HTR-8/SVneo (cell line): ENCODE measurements around the gene ZNF536.
"Not testable (repeated sequence)": the region's sequence is repeated elsewhere in the genome, so short reads cannot be mapped to it uniquely, and the experiment has no call there.

Experiments
- DNase-seq: peaks from one replicate; pipeline ENCODE4 v3.0.0; 2011; ENCODE audit warnings: low spot score, mixed read lengths; ENCODE audit not compliant: insufficient read length
- FAIRE-seq: peaks from 2 replicates; lab custom pipeline; 2011; peaks lifted over from hg19 to GRCh38; lab: Jason Lieb, UNC

The ZNF536 gene

GRCh38 chr19:30385666-30386065 lies 13.5 kb downstream of the ZNF536 start:
- no peak for DNase-seq
- no peak for FAIRE-seq

- FAIRE-seq = no peak
- no peak for DNase-seq
Observed at GRCh38 chr19:30386551-30387143, 14.5 kb downstream of the ZNF536 start.

GRCh38 chr19:30387311-30388115 lies 15.3 kb downstream of the ZNF536 start:
- FAIRE-seq (no peak), DNase-seq (no peak)

- FAIRE-seq (no peak), DNase-seq (no peak)
Observed at GRCh38 chr19:30388327-30388726, 16.1 kb downstream of the ZNF536 start.

- DNase-seq (no peak), FAIRE-seq (no peak)
Observed at GRCh38 chr19:30388819-30389218, 16.6 kb downstream of the ZNF536 start.

- DNase-seq = no peak
- no peak for FAIRE-seq
Observed at GRCh38 chr19:30390356-30390988, 18.3 kb downstream of the ZNF536 start.

GRCh38 chr19:30391052-30391451 lies 18.9 kb downstream of the ZNF536 start:
- FAIRE-seq = no peak
- DNase-seq = no peak

GRCh38 chr19:30391554-30392551 lies 19.7 kb downstream of the ZNF536 start:
- FAIRE-seq = no peak
- no peak for DNase-seq

- no peak for DNase-seq
- FAIRE-seq = no peak
Observed at GRCh38 chr19:30393046-30393445, 20.9 kb downstream of the ZNF536 start.

GRCh38 chr19:30393729-30394480 lies 21.7 kb downstream of the ZNF536 start:
- DNase-seq (no peak), FAIRE-seq (no peak)

- DNase-seq = no peak
- no peak for FAIRE-seq
Observed at GRCh38 chr19:30394481-30395151, 22.4 kb downstream of the ZNF536 start.

GRCh38 chr19:30395283-30395682 lies 23.1 kb downstream of the ZNF536 start:
- FAIRE-seq = no peak
- DNase-seq = no peak

GRCh38 chr19:30398539-30398938 lies 26.4 kb downstream of the ZNF536 start:
- not testable (repeated sequence) for FAIRE-seq, DNase-seq

GRCh38 chr19:30401956-30402355 lies 29.8 kb downstream of the ZNF536 start:
- no peak for FAIRE-seq

GRCh38 chr19:30402436-30403202 lies 30.4 kb downstream of the ZNF536 start:
- DNase-seq (no peak), FAIRE-seq (no peak)

More at GRCh38 chr19:30401956-30402355, 29.8 kb downstream of the ZNF536 start:
- no peak for DNase-seq

GRCh38 chr19:30403203-30403985 lies 31.2 kb downstream of the ZNF536 start:
- FAIRE-seq (no peak), DNase-seq (no peak)
